Endothelial cell of umbilical vein (primary cell): Measurements from ENCODE around the gene EDEM2.

ENCODE experiments used
- EZH2 ChIP-seq: IDR thresholded peaks from 2 replicates; pipeline ENCODE4 v1.6.1; 2012; ENCODE audit warnings: borderline replicate concordance, low read depth, mild to moderate bottlenecking, moderate library complexity, low read length, inconsistent platforms; ENCODE audit not compliant: severe bottlenecking
- POLR2A ChIP-seq: IDR thresholded peaks from 2 replicates; pipeline ENCODE4 v1.6.1; 2012; ENCODE audit warnings: low read depth, mild to moderate bottlenecking, control low read depth, low read length

- TF ChIP-seq POLR2A, result no peak
- TF ChIP-seq EZH2, result no peak
Measured at GRCh38 chr20:35085477-35086225, 61.5 kb downstream of the EDEM2 start.
